Measurements from ENCODE around the gene UBE2H.

UBE2H gene

GRCh38 chr7:129926618-129927017, 26.1 kb downstream of the UBE2H start:
- Histone ChIP-seq H3K4me1 (ENCODE audit: control insufficient read depth, insufficient read depth, low read length) (no peaks in the 10 kb centered on the region), H3K4me3 (ENCODE audit: low read depth, low read length) (no peak overlapping the region), H3K9me3 (ENCODE audit: control insufficient read depth, insufficient read depth, low read depth, low read length) (no peaks in the 10 kb centered on the region), H3K36me3 (ENCODE audit: control insufficient read depth, insufficient read depth, low read length) (peaks cover 17% of the 10 kb centered on the region; the same call in 1 of the 2 replicates), H3K27ac (ENCODE audit: low read depth, low read length) (no peak overlapping the region), H3K9ac (ENCODE audit: low read length) (no peak overlapping the region), H3K27me3 (ENCODE audit: control insufficient read depth, insufficient read depth, low read length) (no peaks in the 10 kb centered on the region)

- Histone ChIP-seq H3K9ac (ENCODE audit: low read length) (no peak overlapping the region), H3K27ac (ENCODE audit: low read depth, low read length) (no peak overlapping the region), H3K9me3 (ENCODE audit: control insufficient read depth, insufficient read depth, low read depth, low read length) (no peaks in the 10 kb centered on the region), H3K4me3 (ENCODE audit: low read depth, low read length) (no peak overlapping the region), H3K36me3 (ENCODE audit: control insufficient read depth, insufficient read depth, low read length) (peaks cover 17% of the 10 kb centered on the region; the same call in 1 of the 2 replicates), H3K4me1 (ENCODE audit: control insufficient read depth, insufficient read depth, low read length) (no peaks in the 10 kb centered on the region), H3K27me3 (ENCODE audit: control insufficient read depth, insufficient read depth, low read length) (no peaks in the 10 kb centered on the region)
Measured at GRCh38 chr7:129925416-129926002, 27.3 kb downstream of the UBE2H start.

- H3K27ac ChIP-seq (ENCODE audit: low read depth, low read length), result no peak overlapping the region
- no peaks in the 10 kb centered on the region for H3K4me1 ChIP-seq (ENCODE audit: control insufficient read depth, insufficient read depth, low read length)
- no peak overlapping the region for H3K9ac ChIP-seq (ENCODE audit: low read length)
- H3K27me3 ChIP-seq (ENCODE audit: control insufficient read depth, insufficient read depth, low read length), result no peaks in the 10 kb centered on the region
- H3K36me3 ChIP-seq (ENCODE audit: control insufficient read depth, insufficient read depth, low read length), result peaks cover 14% of the 10 kb centered on the region; the same call in 1 of the 2 replicates
- no peaks in the 10 kb centered on the region for H3K9me3 ChIP-seq (ENCODE audit: control insufficient read depth, insufficient read depth, low read depth, low read length)
- no peak overlapping the region for H3K4me3 ChIP-seq (ENCODE audit: low read depth, low read length)
Measured at GRCh38 chr7:129924602-129925001, 28.2 kb downstream of the UBE2H start.

GRCh38 chr7:129923709-129924108, 29.1 kb downstream of the UBE2H start:
- peaks cover 14% of the 10 kb centered on the region; the same call in 1 of the 2 replicates for H3K36me3 ChIP-seq (ENCODE audit: control insufficient read depth, insufficient read depth, low read length)
- H3K4me3 ChIP-seq (ENCODE audit: low read depth, low read length), result no peak overlapping the region
- H3K27ac ChIP-seq (ENCODE audit: low read depth, low read length), result no peak overlapping the region
- no peaks in the 10 kb centered on the region for H3K4me1 ChIP-seq (ENCODE audit: control insufficient read depth, insufficient read depth, low read length)
- H3K9me3 ChIP-seq (ENCODE audit: control insufficient read depth, insufficient read depth, low read depth, low read length), result no peaks in the 10 kb centered on the region
- H3K9ac ChIP-seq (ENCODE audit: low read length), result no peak overlapping the region
- no peaks in the 10 kb centered on the region for H3K27me3 ChIP-seq (ENCODE audit: control insufficient read depth, insufficient read depth, low read length)

GRCh38 chr7:129919492-129919891, 33.3 kb downstream of the UBE2H start:
- Histone ChIP-seq H3K9me3 (ENCODE audit: control insufficient read depth, insufficient read depth, low read depth, low read length) (no peaks in the 10 kb centered on the region), H3K4me3 (ENCODE audit: low read depth, low read length) (no peak overlapping the region), H3K27me3 (ENCODE audit: control insufficient read depth, insufficient read depth, low read length) (no peaks in the 10 kb centered on the region), H3K4me1 (ENCODE audit: control insufficient read depth, insufficient read depth, low read length) (no peaks in the 10 kb centered on the region; the same call in 1 of the 2 replicates), H3K9ac (ENCODE audit: low read length) (no peak overlapping the region), H3K27ac (ENCODE audit: low read depth, low read length) (no peak overlapping the region), H3K36me3 (ENCODE audit: control insufficient read depth, insufficient read depth, low read length) (peaks cover 17% of the 10 kb centered on the region)

GRCh38 chr7:129918922-129919321, 33.8 kb downstream of the UBE2H start:
- H3K4me1 ChIP-seq (ENCODE audit: control insufficient read depth, insufficient read depth, low read length), result no peaks in the 10 kb centered on the region; the same call in 1 of the 2 replicates

GRCh38 chr7:129917934-129918333, 34.8 kb downstream of the UBE2H start:
- no peaks in the 10 kb centered on the region for H3K9me3 ChIP-seq (ENCODE audit: control insufficient read depth, insufficient read depth, low read depth, low read length)
- peaks cover 13% of the 10 kb centered on the region for H3K36me3 ChIP-seq (ENCODE audit: control insufficient read depth, insufficient read depth, low read length)
- H3K27ac ChIP-seq (ENCODE audit: low read depth, low read length), result no peak overlapping the region
- H3K27me3 ChIP-seq (ENCODE audit: control insufficient read depth, insufficient read depth, low read length), result no peaks in the 10 kb centered on the region
- H3K4me3 ChIP-seq (ENCODE audit: low read depth, low read length), result no peak overlapping the region
- H3K9ac ChIP-seq (ENCODE audit: low read length), result no peak overlapping the region
- no peaks in the 10 kb centered on the region; the same call in 1 of the 2 replicates for H3K4me1 ChIP-seq (ENCODE audit: control insufficient read depth, insufficient read depth, low read length)

More at GRCh38 chr7:129918922-129919321, 33.8 kb downstream of the UBE2H start:
- Histone ChIP-seq H3K9ac (ENCODE audit: low read length) (no peak overlapping the region), H3K4me3 (ENCODE audit: low read depth, low read length) (no peak overlapping the region), H3K27ac (ENCODE audit: low read depth, low read length) (no peak overlapping the region), H3K9me3 (ENCODE audit: control insufficient read depth, insufficient read depth, low read depth, low read length) (no peaks in the 10 kb centered on the region), H3K27me3 (ENCODE audit: control insufficient read depth, insufficient read depth, low read length) (no peaks in the 10 kb centered on the region), H3K36me3 (ENCODE audit: control insufficient read depth, insufficient read depth, low read length) (peaks cover 13% of the 10 kb centered on the region)

- no peak overlapping the region for H3K27ac ChIP-seq (ENCODE audit: low read depth, low read length)
- H3K27me3 ChIP-seq (ENCODE audit: control insufficient read depth, insufficient read depth, low read length), result no peaks in the 10 kb centered on the region
- no peak overlapping the region for H3K9ac ChIP-seq (ENCODE audit: low read length)
- H3K4me3 ChIP-seq (ENCODE audit: low read depth, low read length), result no peak overlapping the region
- peaks cover 13% of the 10 kb centered on the region; the same call in 1 of the 2 replicates for H3K36me3 ChIP-seq (ENCODE audit: control insufficient read depth, insufficient read depth, low read length)
- no peaks in the 10 kb centered on the region for H3K9me3 ChIP-seq (ENCODE audit: control insufficient read depth, insufficient read depth, low read depth, low read length)
- peaks cover 1% of the 10 kb centered on the region; the same call in 1 of the 2 replicates for H3K4me1 ChIP-seq (ENCODE audit: control insufficient read depth, insufficient read depth, low read length)
Measured at GRCh38 chr7:129914536-129915272, 38.1 kb downstream of the UBE2H start.

- Histone ChIP-seq H3K4me3 (ENCODE audit: low read depth, low read length) (no peak overlapping the region), H3K9me3 (ENCODE audit: control insufficient read depth, insufficient read depth, low read depth, low read length) (no peaks in the 10 kb centered on the region), H3K4me1 (ENCODE audit: control insufficient read depth, insufficient read depth, low read length) (peaks cover 14% of the 10 kb centered on the region), H3K27ac (ENCODE audit: low read depth, low read length) (no peak overlapping the region), H3K36me3 (ENCODE audit: control insufficient read depth, insufficient read depth, low read length) (peaks cover 13% of the 10 kb centered on the region; the same call in 1 of the 2 replicates), H3K9ac (ENCODE audit: low read length) (no peak overlapping the region), H3K27me3 (ENCODE audit: control insufficient read depth, insufficient read depth, low read length) (no peaks in the 10 kb centered on the region)
Measured at GRCh38 chr7:129913428-129913827, 39.3 kb downstream of the UBE2H start.

- peaks cover 18% of the 10 kb centered on the region for H3K4me1 ChIP-seq (ENCODE audit: control insufficient read depth, insufficient read depth, low read length)
- H3K27ac ChIP-seq (ENCODE audit: low read depth, low read length), result no peak overlapping the region
Measured at GRCh38 chr7:129911790-129912189, 41.0 kb downstream of the UBE2H start.

GRCh38 chr7:129909669-129910068, 43.1 kb downstream of the UBE2H start:
- no peak overlapping the region for H3K27ac ChIP-seq (ENCODE audit: low read depth, low read length)
- no peak overlapping the region for H3K4me3 ChIP-seq (ENCODE audit: low read depth, low read length)
- H3K27me3 ChIP-seq (ENCODE audit: control insufficient read depth, insufficient read depth, low read length), result no peaks in the 10 kb centered on the region
- 0 out of 2 replicates have a peak, but pooled peaks cover 3% of the 10 kb centered on the region for H3K36me3 ChIP-seq (ENCODE audit: control insufficient read depth, insufficient read depth, low read length)
- H3K9me3 ChIP-seq (ENCODE audit: control insufficient read depth, insufficient read depth, low read depth, low read length), result no peaks in the 10 kb centered on the region
- peaks cover 18% of the 10 kb centered on the region for H3K4me1 ChIP-seq (ENCODE audit: control insufficient read depth, insufficient read depth, low read length)
- H3K9ac ChIP-seq (ENCODE audit: low read length), result no peak overlapping the region

More at GRCh38 chr7:129911790-129912189, 41.0 kb downstream of the UBE2H start:
- Histone ChIP-seq H3K36me3 (ENCODE audit: control insufficient read depth, insufficient read depth, low read length) (0 out of 2 replicates have a peak, but pooled peaks cover 5% of the 10 kb centered on the region), H3K4me3 (ENCODE audit: low read depth, low read length) (no peak overlapping the region), H3K9me3 (ENCODE audit: control insufficient read depth, insufficient read depth, low read depth, low read length) (no peaks in the 10 kb centered on the region), H3K27me3 (ENCODE audit: control insufficient read depth, insufficient read depth, low read length) (no peaks in the 10 kb centered on the region), H3K9ac (ENCODE audit: low read length) (no peak overlapping the region)

Measured in HUES6 (cell line).